CD4-positive, CD25-positive, alpha-beta regulatory T cell (primary cell): ENCODE results near the gene HS3ST3B1. TPM values are rescaled to one million over a fixed set of nuclear protein-coding genes. Genes with fewer than 3 reads are reported as not detected.

Experiments
- ATAC-seq, 2 donors: fragments of 150-1000 bp; cut with Tn5 transposase; one replicate each; pipeline ENCODE4 v1.10.0; 2021; ENCODE audit warnings: low read depth in 2 of 2, moderate number of reproducible peaks in 2 of 2, moderate library complexity in 1 of 2
- DNase-seq, 3 donors: peaks; one replicate each; pipeline versions ENCODE4 v3.0.0 to v3.0.0-alpha.2; 2012 to 2022; ENCODE audit warnings: mixed read lengths in 1 of 3
- H3K27ac ChIP-seq: one replicate; pipeline ENCODE4 v1.7.0; 2013; ENCODE audit warnings: mild to moderate bottlenecking, low read length; ENCODE audit not compliant: insufficient read depth, poor library complexity, severe bottlenecking
- H3K27me3 ChIP-seq: one replicate; pipeline ENCODE4 v1.7.0; 2013; ENCODE audit warnings: low read length; ENCODE audit not compliant: control insufficient read depth, insufficient read depth
- H3K36me3 ChIP-seq: one replicate; pipeline ENCODE4 v1.7.0; 2013; ENCODE audit warnings: mild to moderate bottlenecking, low read length, moderate library complexity; ENCODE audit not compliant: control insufficient read depth, insufficient read depth
- H3K4me1 ChIP-seq: 2 replicates; pipeline ENCODE4 v1.7.0; 2013; ENCODE audit warnings: mild to moderate bottlenecking, low read length; ENCODE audit not compliant: insufficient read depth, control insufficient read depth, poor library complexity, severe bottlenecking
- H3K4me3 ChIP-seq: one replicate; pipeline ENCODE4 v1.7.0; 2013; ENCODE audit warnings: low read depth, mild to moderate bottlenecking, low read length, moderate library complexity
- H3K9me3 ChIP-seq, 2 experiments: 1 replicate in 1 of 2; 2 replicates in 1 of 2; pipeline ENCODE4 v1.7.0; 2013; ENCODE audit warnings: low read length in 2 of 2, mild to moderate bottlenecking in 1 of 2, moderate library complexity in 1 of 2; ENCODE audit not compliant: control insufficient read depth in 2 of 2
- H3K27ac Mint-ChIP-seq, 3 donors: one replicate each; pipeline ENCODE4 v1.8.0; 2020 to 2022; ENCODE audit warnings: mild to moderate bottlenecking in 3 of 3, mixed read lengths in 3 of 3, moderate library complexity in 2 of 3
- H3K27me3 Mint-ChIP-seq: one replicate; pipeline ENCODE4 v1.8.0; 2022; ENCODE audit warnings: mild to moderate bottlenecking, mixed read lengths
- H3K36me3 Mint-ChIP-seq: one replicate; pipeline ENCODE4 v1.8.0; 2020; ENCODE audit warnings: mixed read lengths
- H3K4me1 Mint-ChIP-seq, 4 donors: one replicate each; pipeline ENCODE4 v1.8.0; 2020 to 2022; ENCODE audit warnings: mixed read lengths in 4 of 4, mild to moderate bottlenecking in 1 of 4
- H3K4me3 Mint-ChIP-seq, 4 donors: one replicate each; pipeline ENCODE4 v1.8.0; 2020 to 2022; ENCODE audit warnings: mild to moderate bottlenecking in 4 of 4, mixed read lengths in 4 of 4, moderate library complexity in 3 of 4
- H3K9me3 Mint-ChIP-seq, 7 donors: one replicate each; pipeline ENCODE4 v1.8.0; 2020 to 2022; ENCODE audit warnings: mixed read lengths in 7 of 7, mild to moderate bottlenecking in 3 of 7, moderate library complexity in 2 of 7
- polyA plus RNA-seq, 4 donors: library from polyadenylated mRNA; unstranded; fragments of 300-500 nt; fragmentation: Illumina TruSeq; gene quantifications; one replicate each; pipeline ENCODE4 v1.2.3, GENCODE V29; 2021
- total RNA-seq: library from RNA; stranded (reverse); gene quantifications from one replicate; pipeline ENCODE4 v1.2.3, GENCODE V29; 2022

HS3ST3B1 gene
- total and polyA plus RNA-seq, 5 donors from 2014 or later: 22.7 to 47.8 (median 26.2) TPM

DNA sequence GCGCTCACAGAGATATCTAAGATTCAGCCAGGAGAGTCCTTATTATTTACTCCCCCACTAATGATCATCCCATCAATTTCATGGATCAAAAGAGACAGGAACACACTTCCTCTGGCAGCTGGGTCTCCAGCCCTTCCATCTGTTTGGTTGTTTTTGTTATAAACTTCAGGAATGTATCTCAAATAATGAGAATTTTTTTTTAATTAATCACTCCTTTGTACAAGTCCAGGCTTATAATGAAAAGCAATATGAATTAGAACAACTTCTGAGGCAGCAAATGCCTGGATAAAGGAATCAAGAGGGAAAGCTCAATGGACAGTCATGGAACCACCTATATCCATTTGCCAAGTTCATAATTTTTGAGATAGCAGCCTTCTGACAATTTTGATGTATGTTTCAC lies 73.4 kb downstream of the HS3ST3B1 start:
- no peaks in the 10 kb centered on the region for H3K36me3 ChIP-seq
- no peak overlapping the region for H3K27ac ChIP-seq
- H3K4me1 ChIP-seq: no peaks in the 10 kb centered on the region
- Mint-ChIP-seq H3K4me1 (peaks cover 0 to 6% (median 4%) of the 10 kb centered on the region in 4 donors), H3K36me3 (no peaks in the 10 kb centered on the region), H3K4me3 (no peak overlapping the region), H3K9me3 (peaks cover 0 to 2% (median 0%) of the 10 kb centered on the region in 7 donors), H3K27ac (no peak overlapping the region), H3K27me3 (peaks cover 6% of the 10 kb centered on the region)
- H3K4me3 ChIP-seq: no peak overlapping the region
- H3K27me3 ChIP-seq: no peaks in the 10 kb centered on the region
- ATAC-seq (no peak), DNase-seq (no peak)
- H3K9me3 ChIP-seq: no peaks in the 10 kb centered on the region

DNA sequence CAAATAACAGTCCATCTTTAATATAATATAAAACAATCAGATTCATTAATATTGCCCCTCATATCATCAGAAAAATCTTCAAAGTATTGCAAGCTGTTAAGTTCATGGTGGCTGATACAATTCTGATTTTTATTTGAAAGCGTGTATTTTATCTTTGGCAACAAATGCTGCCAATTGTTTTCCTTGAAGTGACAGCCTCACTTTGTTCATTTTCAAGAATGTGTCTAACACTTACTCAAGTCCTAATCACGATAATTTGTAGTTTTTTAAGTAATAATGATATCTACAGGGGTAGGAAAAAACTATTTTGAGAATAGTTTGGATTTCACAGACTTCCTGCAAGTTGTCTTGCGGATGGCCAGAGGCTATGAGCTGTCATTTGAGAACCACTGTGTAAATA lies 75.8 kb downstream of the HS3ST3B1 start:
- Mint-ChIP-seq H3K4me3 (no peak overlapping the region), H3K27ac (no peak overlapping the region), H3K27me3 (peaks cover 6% of the 10 kb centered on the region), H3K9me3 (peaks cover 0 to 2% (median 0%) of the 10 kb centered on the region in 7 donors), H3K36me3 (peaks cover 3% of the 10 kb centered on the region), H3K4me1 (peaks cover 0 to 7% (median 5%) of the 10 kb centered on the region in 4 donors)
- Histone ChIP-seq H3K36me3 (no peaks in the 10 kb centered on the region), H3K27ac (no peak overlapping the region), H3K4me3 (no peak overlapping the region), H3K9me3 (no peaks in the 10 kb centered on the region), H3K27me3 (no peaks in the 10 kb centered on the region), H3K4me1 (no peaks in the 10 kb centered on the region)
- DNase-seq: no peak
- ATAC-seq: no peak

DNA sequence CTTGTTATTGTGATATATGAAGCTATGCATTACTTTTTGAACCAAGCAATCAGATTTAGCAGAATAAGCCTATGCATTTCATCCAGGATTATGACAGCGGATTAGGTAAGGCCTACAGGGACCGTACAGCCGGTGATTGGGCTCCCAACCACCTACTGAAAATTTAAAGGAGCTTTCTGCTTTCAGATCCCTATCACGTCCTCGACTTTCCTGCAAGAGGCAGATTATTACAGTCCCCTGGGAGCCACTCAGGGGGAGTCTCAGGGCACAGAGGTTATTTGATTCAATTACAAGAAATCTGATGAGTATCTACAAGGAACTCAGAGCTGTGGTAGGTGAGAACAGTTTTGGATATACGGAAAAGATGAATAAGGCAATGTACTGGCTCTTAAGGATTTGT lies 80.7 kb downstream of the HS3ST3B1 start:
- peak overlapping the region in 1 of 3 donors; percentile 3 for H3K27ac Mint-ChIP-seq
- no peaks in the 10 kb centered on the region for H3K27me3 Mint-ChIP-seq
- DNase-seq (no peak), ATAC-seq (no peak)
- peaks cover 0 to 4% (median 0%) of the 10 kb centered on the region in 4 donors for H3K4me1 Mint-ChIP-seq
- Histone ChIP-seq H3K4me3 (no peak overlapping the region), H3K36me3 (no peaks in the 10 kb centered on the region), H3K9me3 (no peaks in the 10 kb centered on the region), H3K27me3 (no peaks in the 10 kb centered on the region), H3K27ac (no peak overlapping the region), H3K4me1 (no peaks in the 10 kb centered on the region)
- H3K36me3 Mint-ChIP-seq: peaks cover 3% of the 10 kb centered on the region
- H3K9me3 Mint-ChIP-seq: peaks cover 0 to 3% (median 0%) of the 10 kb centered on the region in 7 donors
- no peak overlapping the region for H3K4me3 Mint-ChIP-seq

DNA sequence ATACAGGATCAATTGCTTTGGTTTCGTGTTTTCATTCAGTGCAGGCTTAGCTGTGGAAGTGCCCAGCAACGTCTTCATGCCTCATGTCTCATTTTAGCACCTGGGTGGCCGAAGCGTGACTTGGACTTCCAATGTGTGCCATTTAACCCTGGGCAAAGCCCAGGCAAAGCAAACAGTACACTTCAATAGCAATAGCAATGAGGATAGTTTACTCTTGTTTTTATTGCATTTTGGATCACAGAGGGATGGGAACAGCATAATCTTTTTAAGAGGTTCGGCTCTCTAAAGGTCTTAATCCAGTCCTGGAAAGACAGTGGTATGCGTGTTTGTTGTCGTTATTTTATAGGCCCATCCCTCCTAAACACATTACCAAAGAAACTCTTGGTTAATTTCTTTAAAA lies 86.2 kb downstream of the HS3ST3B1 start:
- H3K27ac ChIP-seq: no peak overlapping the region
- no peaks in the 10 kb centered on the region for H3K27me3 Mint-ChIP-seq
- ATAC-seq: no peak
- no peak for DNase-seq
- no peaks in the 10 kb centered on the region for H3K4me1 ChIP-seq
- no peak overlapping the region for H3K4me3 Mint-ChIP-seq
- no peaks in the 10 kb centered on the region for H3K36me3 Mint-ChIP-seq
- no peak overlapping the region for H3K27ac Mint-ChIP-seq
- H3K36me3 ChIP-seq: no peaks in the 10 kb centered on the region
- no peak overlapping the region for H3K4me3 ChIP-seq
- H3K4me1 Mint-ChIP-seq: peaks cover 0 to 7% (median 0%) of the 10 kb centered on the region in 4 donors
- H3K27me3 ChIP-seq: no peaks in the 10 kb centered on the region
- H3K9me3 ChIP-seq: peaks cover 9 to 15% of the 10 kb centered on the region in 2 experiments
- peaks cover 0 to 12% (median 5%) of the 10 kb centered on the region in 7 donors for H3K9me3 Mint-ChIP-seq

DNA sequence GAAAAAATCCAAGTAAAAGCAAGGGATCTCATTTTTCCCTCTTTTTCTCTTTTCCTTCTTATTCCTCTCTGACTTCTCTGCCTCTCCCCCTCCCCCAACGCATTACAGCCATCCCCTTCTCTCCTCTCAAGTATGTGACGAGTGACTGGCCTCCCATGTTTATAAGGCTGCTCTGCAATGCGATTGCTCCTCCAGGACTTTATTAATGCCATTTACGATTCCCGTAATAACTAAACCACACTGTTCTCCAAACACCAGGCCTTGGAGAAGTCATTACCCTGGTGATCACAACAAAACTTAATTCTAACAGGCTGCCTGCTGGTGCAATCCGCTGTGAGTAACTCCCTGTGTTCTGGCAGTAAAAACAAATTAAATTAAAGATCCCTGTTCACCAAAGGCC lies 88.8 kb downstream of the HS3ST3B1 start:
- H3K27me3 Mint-ChIP-seq: no peaks in the 10 kb centered on the region
- H3K27me3 ChIP-seq: no peaks in the 10 kb centered on the region
- ATAC-seq: no peak
- peaks cover 0 to 7% (median 0%) of the 10 kb centered on the region in 4 donors for H3K4me1 Mint-ChIP-seq
- peaks cover 9 to 20% of the 10 kb centered on the region in 2 experiments for H3K9me3 ChIP-seq
- no peak overlapping the region for H3K27ac Mint-ChIP-seq
- no peak overlapping the region for H3K27ac ChIP-seq
- H3K4me1 ChIP-seq: no peaks in the 10 kb centered on the region
- H3K36me3 Mint-ChIP-seq: no peaks in the 10 kb centered on the region
- DNase-seq: no peak
- H3K36me3 ChIP-seq: no peaks in the 10 kb centered on the region
- peaks cover 1 to 14% (median 4%) of the 10 kb centered on the region in 7 donors for H3K9me3 Mint-ChIP-seq
- no peak overlapping the region for H3K4me3 Mint-ChIP-seq
- H3K4me3 ChIP-seq: no peak overlapping the region

DNA sequence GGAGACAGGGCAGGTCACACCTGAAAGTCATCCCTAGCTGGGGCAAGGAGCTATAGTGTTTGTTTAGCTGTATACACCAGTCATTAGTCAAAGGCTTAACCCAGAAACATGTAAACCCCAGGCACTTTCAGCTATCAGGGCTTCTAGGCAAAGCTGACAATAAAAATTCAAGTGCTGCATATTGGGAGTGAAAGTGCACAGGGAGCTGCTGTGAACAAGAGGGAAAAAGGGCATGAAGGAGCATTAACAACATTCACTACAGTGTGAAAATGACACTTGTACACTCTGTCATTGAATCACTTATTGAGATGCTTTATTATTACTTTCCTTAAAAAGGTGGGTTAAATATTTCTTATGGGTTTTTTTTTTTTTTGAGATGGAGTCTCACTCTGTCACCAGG lies 92.8 kb downstream of the HS3ST3B1 start:
- DNase-seq (no peak), ATAC-seq (no peak)
- Histone ChIP-seq H3K4me1 (no peaks in the 10 kb centered on the region), H3K27ac (no peak overlapping the region), H3K4me3 (no peak overlapping the region), H3K9me3 (peaks cover 9 to 20% of the 10 kb centered on the region in 2 experiments), H3K36me3 (no peaks in the 10 kb centered on the region), H3K27me3 (no peaks in the 10 kb centered on the region)
- Mint-ChIP-seq H3K36me3 (peaks cover 5% of the 10 kb centered on the region), H3K27me3 (no peaks in the 10 kb centered on the region), H3K4me3 (no peak overlapping the region), H3K9me3 (peaks cover 0 to 19% (median 10%) of the 10 kb centered on the region in 7 donors), H3K27ac (no peak overlapping the region), H3K4me1 (peaks cover 0 to 7% (median 0%) of the 10 kb centered on the region in 4 donors)

DNA sequence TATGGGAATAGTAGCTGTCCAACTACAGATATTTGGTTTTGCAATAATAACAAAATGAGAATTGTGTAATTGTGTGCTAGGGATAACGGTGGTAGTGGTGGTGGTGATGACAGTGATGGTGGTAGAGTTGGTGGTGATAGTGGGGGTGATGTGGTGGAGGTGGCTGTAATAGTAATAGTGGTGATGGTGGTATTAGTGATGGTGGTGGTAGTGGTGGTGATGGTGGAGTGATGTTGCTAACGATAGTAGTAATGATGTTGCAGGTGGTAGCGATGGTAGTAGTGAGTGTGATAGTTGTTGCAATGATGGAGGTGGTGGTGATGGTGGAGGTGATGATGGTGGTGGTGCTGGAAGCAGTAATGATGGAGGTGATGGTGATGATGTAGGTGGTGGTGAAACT lies 94.4 kb downstream of the HS3ST3B1 start:
- DNase-seq (no peak), ATAC-seq (no peak)
- peak overlapping the region in 2 of 3 donors; percentile 6 to 7 for H3K27ac Mint-ChIP-seq
- no peak overlapping the region for H3K27ac ChIP-seq
- no peak overlapping the region for H3K4me3 ChIP-seq
- H3K36me3 ChIP-seq: no peaks in the 10 kb centered on the region
- H3K36me3 Mint-ChIP-seq: peaks cover 5% of the 10 kb centered on the region
- H3K4me3 Mint-ChIP-seq: no peak overlapping the region
- H3K27me3 ChIP-seq: no peaks in the 10 kb centered on the region
- H3K27me3 Mint-ChIP-seq: no peaks in the 10 kb centered on the region
- H3K4me1 Mint-ChIP-seq: peaks cover 0 to 7% (median 0%) of the 10 kb centered on the region in 4 donors
- H3K4me1 ChIP-seq: no peaks in the 10 kb centered on the region
- H3K9me3 ChIP-seq: peaks cover 9 to 20% of the 10 kb centered on the region in 2 experiments
- H3K9me3 Mint-ChIP-seq: peaks cover 0 to 19% (median 10%) of the 10 kb centered on the region in 7 donors

DNA sequence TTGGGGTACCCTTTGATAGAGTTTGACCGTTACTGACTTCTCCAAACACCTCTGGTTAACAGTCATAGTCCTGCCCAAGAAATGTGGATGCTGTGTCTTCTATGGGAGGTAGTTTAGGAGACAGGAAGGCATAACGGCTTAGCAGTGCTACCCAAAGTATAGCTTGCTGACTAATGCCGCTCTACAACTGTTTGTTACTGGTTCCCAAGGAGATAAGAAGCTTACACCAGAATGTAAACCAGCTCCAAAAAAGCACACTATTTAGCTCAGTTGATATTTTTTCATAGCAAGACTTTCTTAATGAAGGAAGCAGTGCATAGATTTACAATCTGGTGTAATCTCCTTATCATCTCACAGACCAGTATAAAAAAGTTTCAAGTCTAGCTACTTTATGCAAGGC lies 95.7 kb downstream of the HS3ST3B1 start:
- H3K27me3 ChIP-seq: no peaks in the 10 kb centered on the region
- Mint-ChIP-seq H3K27ac (no peak overlapping the region), H3K36me3 (peaks cover 6% of the 10 kb centered on the region), H3K27me3 (no peaks in the 10 kb centered on the region), H3K4me1 (peaks cover 0 to 3% (median 1%) of the 10 kb centered on the region in 4 donors), H3K9me3 (peaks cover 0 to 15% (median 5%) of the 10 kb centered on the region in 7 donors), H3K4me3 (no peak overlapping the region)
- H3K4me3 ChIP-seq: no peak overlapping the region
- H3K36me3 ChIP-seq: no peaks in the 10 kb centered on the region
- DNase-seq: peak in 1 of 3 donors; percentile 5
- no peaks in the 10 kb centered on the region for H3K4me1 ChIP-seq
- peak in 1 of 2 donors; percentile 31 for ATAC-seq
- peaks cover 5 to 10% of the 10 kb centered on the region in 2 experiments for H3K9me3 ChIP-seq
- H3K27ac ChIP-seq: no peak overlapping the region
